GM21717 (cell line): ENCODE measurements around the gene PCNX3.

Experiments
- ATAC-seq: cut with Tn5 transposase; IDR thresholded peaks from one replicate; pipeline ENCODE4 v1.9.1; 2021; ENCODE audit warnings: mild to moderate bottlenecking, moderate library complexity; ENCODE audit not compliant: unreplicated experiment

The PCNX3 gene

DNA sequence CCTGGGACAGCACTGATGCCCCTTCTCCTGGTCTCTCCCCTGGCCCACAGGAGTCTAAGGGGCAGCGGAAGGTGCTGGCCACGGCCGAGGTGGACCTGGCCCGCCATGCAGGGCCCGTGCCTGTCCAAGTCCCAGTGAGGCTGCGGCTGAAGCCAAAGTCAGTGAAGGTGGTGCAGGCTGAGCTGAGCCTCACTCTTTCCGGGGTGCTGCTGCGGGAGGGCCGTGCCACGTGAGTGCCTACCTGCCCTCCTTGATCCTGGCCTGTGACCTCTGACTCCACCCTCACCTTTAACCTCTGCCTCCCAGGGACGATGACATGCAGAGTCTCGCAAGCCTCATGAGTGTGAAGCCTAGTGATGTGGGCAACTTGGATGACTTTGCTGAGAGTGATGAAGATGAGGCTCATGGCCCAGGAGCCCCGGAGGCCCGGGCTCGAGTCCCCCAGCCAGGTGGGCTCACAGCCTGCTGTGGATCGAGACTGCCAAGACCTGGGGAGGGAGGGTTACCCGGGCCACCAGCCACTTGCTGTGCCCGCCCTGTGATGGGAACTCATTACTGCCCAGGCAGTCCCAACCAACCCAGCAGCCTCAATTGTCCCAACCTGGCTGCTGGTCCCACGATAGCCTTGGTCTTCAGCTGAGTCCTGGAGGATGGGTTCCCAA is 35.4 kb upstream of the PCNX3 start:
- no peak for ATAC-seq

- ATAC-seq, result no peak
Observed at GRCh38 chr11:65580756-65581155, 34.8 kb upstream of the PCNX3 start.

GRCh38 chr11:65581928-65582327 is 33.6 kb upstream of the PCNX3 start:
- no peak for ATAC-seq

- ATAC-seq, result no peak
Observed at GRCh38 chr11:65583589-65583988, 32.0 kb upstream of the PCNX3 start.

GRCh38 chr11:65584106-65584505 is 31.5 kb upstream of the PCNX3 start:
- ATAC-seq, result no peak

DNA sequence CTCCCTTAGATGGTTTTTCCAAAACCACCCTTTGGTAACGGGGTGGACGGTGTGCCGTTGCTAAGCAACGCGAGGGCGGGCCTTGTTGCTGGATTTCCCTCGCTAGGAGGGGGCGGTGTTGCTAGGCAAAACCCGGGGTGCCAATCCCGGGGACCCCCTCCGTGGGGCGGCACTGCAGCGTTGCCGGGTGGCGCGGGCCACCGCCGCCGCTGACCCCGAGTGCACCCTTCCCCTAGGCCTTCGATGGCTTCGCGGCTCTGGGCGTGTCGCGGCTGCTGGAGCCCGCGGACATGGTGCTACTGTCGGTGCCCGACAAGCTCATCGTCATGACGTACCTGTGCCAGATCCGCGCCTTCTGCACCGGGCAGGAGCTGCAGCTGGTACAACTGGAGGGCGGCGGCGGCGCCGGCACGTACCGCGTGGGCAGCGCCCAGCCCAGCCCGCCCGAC is 30.8 kb upstream of the PCNX3 start:
- no peak for ATAC-seq

DNA sequence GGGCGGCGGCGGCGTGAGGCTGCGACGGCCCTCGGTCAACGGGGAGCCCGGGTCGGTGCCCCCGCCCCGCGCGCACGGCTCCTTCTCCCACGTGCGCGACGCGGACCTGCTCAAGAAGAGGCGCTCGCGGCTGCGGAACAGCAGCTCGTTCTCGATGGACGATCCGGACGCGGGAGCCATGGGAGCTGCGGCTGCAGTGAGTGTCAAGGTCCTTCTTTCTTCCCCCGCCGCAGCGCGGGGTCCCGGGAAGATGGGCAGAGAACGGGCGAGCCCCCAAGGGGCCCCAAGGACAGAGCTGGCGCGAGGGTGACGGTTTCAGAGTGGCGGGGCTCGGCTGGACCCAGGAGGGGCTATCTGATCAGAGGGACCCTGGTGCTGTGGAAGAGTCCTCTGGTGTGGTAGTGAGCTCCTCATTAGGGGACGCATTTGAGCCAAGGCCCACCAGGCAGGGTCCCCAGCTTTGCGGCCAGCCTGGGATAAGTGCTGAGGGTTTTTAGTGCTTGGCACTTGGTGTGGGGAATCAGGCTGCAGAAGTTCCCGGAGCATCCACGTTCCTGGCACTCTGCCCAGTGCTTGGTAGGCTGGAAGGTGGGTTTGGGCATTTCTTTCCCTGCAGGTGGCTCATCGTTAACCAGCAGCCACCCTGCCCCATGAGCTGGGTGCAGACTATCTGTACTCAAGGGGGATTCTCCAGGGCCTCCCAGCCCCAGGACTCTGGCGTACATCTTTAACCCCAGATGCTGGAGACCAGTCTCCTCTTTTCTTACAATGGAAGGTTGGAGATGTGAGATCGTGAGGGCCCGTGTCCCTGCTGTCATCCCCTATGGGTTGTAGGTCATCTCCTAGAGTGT is 30.0 kb upstream of the PCNX3 start:
- no peak for ATAC-seq

- ATAC-seq, result no peak
Observed at GRCh38 chr11:65586247-65586630, 29.3 kb upstream of the PCNX3 start.

DNA sequence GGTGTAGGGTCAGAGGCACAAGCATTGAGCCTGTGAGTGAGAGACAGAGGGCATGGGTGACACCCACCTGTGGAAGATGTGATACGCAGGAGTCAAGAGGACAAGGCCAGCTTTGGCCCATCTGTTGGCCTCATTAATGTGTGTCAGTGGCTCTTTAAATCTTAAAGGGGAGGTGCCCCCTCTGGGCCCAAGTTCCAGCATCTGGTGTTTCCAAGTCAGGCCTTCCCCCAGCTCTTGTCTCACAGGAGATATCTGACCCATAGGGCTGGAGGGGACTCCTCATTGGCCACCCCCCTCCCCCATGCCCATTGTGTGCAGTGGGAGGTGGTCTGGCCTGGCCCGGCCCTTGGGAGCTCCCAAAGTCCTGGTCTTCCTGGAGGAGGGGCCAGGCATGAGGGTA is 28.9 kb upstream of the PCNX3 start:
- no peak for ATAC-seq

DNA sequence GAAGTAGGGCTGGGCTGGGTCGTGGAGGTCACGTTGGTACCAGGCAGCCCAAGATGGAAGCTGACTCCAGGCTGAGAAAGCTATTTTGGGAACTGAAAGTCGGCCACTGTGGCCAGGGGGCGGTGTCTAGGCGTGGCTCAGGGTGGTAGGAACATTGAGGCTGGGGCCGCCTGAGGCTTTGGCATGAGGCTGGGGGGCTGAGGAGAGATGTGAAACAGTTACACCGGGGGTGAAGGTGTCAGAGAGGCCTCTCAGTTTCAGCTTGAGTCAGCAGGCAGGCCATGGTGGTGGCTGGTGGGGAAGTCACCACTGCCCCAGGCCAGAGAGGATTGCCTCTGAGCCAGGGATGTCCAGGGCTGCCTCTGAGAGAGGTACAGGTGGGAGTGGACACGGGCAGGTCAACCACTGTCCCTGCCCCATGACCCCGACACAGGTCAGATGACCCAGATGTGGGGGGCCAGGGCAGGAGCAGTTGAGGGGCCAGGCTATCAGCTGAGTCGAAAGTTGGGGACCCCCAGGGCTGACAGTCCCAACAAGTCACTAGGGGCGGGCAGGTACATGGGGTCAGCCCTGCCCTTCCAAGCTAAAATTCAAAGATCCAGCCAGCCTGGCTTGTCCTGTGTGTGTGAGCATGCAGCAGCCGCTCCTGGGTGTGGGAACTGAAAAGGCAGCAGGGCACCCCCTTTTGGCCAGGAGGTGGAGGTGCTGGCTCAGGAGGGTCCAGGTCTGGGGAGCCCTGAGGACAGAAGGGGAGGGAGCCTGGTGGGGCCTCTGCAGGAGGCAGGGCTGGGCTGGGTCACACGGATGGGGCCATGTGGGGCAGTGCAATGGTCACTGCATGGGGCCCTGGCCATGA is 27.1 kb upstream of the PCNX3 start:
- ATAC-seq, result peak; percentile 58

GRCh38 chr11:65589444-65590239 is 25.9 kb upstream of the PCNX3 start:
- ATAC-seq, result no peak

DNA sequence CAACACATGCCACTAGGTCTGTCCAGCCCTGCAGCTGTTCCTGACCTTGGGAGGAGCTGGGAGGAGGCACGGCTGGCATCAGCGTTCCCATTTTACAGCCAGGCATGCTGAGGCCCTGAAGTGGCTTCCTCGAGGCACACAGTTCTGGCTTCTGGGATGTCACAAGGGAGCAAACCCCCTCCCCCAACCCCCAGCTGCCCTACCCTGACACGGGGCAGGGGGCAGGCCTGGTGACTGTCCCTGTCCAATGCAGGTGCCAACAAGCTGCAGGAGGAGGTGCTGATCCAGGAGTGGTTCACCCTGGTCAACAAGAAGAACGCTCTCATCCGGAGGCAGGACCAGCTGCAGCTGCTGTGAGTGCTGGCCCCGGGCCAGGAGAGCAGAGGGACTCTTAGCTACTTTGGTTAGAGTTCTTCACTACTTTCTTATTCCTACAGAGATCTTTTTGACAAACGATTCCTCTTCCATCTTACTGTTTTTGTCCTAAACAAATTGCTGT is 25.3 kb upstream of the PCNX3 start:
- no peak for ATAC-seq

DNA sequence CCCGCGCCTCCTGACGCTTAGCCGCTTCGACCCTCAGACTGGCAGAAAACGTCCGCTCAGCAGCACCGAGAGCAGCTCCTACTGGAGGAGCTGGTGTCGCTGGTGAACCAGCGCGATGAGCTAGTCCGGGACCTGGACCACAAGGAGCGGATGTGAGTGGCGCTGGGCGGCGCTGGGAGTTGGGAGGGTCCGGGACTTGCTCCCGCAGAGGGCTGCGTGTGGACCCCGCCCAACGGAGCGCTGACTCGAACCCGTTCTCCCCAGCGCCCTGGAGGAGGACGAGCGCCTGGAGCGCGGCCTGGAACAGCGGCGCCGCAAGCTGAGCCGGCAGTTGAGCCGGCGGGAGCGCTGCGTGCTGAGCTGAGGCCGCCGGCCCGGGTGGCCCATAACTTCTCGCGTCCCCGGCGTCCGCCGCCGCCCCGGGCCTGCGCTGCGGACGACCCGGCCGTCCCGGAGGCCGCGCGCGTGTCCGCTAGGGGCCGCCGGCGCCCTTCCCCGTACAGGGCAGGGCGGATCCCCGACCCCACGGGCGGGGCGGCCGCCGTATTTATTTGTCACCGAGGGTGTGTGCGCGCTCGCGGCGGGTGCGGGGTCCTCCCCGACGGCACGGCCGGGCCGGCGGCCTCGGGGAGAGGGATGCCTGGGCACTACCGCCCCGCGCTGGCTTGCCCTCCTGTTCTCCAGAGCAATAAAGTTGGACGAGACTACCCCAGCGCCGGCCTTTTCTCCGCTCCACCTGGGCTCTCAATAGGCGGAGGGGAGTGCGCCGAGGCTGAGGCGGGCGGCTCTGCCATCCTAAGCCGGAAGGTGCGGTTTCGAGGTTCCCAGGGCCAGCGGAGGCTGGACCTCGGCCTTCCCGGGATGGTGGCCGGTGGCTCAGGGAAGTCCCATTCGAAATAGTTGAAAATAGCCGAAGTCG is 23.4 kb upstream of the PCNX3 start:
- no peak for ATAC-seq

DNA sequence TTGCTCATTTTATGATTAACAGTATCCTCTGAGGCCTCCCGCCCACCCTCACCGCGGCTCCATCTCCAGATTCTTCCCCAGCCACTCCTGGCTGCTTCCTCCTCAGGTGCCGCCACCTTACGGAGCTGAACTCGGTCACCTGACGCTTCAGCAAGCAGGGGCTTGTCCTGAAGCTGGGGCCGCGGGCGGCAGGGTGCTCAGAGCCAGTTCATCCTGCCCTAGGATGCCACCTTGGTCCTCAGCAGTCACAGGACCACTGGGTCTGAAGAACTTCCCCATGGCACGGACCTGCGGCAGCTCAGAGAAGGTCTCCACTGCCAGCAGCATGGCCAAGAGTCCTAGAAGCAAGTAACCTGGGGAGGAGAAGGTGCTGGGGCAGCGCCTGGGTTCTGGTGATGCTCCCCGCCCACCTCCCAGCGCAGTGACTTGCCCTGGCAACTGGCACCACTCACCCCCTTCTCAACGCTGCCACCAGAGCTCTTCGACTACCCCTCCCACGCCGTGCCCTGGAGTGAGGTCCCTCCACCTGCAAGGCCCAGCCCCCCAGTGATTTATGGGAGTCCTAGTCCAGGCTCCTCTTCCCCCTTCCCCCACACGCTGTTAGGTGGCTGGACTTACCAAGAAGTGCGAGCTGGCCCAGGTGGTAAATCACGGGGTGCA is 22.6 kb upstream of the PCNX3 start:
- ATAC-seq, result no peak

- ATAC-seq, result no peak
Observed at GRCh38 chr11:65593518-65594414, 21.8 kb upstream of the PCNX3 start.

GRCh38 chr11:65595131-65595530 is 20.4 kb upstream of the PCNX3 start:
- ATAC-seq, result no peak

DNA sequence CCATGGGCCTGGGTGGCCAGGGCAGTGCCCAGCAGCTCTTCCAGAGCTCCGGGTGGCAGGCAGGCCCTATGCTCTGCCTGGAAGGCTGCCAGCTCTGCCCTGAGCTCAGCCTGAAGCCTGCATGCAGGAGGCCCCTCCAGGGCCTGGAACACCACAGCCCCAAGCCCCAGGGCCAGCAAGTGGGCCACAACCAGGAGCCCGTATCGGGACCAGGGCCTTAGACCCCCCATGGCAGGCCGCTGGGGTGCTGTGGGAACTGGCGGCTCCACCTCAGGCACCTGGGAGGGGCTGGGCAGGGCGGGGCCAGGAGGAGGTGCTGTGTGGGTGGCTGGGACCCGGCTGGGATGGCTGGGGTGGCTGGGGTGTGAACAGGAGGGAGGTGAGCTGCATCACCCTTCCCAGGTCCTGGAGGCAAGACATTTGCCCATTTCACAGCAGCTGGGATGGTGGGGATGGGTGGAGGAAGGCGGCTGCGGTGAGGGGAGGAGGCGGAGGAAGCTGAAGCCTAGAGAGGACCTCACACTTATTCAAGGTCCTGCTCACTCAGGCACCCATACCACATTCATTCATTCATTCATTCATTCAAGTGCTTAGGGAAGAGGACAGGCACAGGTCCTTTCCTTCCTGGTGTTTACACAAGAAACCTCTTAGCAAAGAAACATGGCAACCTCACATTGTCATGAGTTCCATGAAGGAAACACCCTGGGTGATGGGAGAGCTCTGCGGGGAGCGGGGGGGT is 19.9 kb upstream of the PCNX3 start, which contains the start of gene KCNK7:
Gene KCNK7 (minus strand): TSS at position 258 of the 739 bp plus-strand sequence. CDS start 28 bp downstream, at position 230.
- no peak for ATAC-seq
